Fibroblast of lung (primary cell): ENCODE results near the gene XYLT2.

Experiments used
- EZH2 ChIP-seq: IDR thresholded peaks from 2 replicates; pipeline ENCODE4 v1.5.1; 2012; ENCODE audit warnings: low read length, control low read depth, mild to moderate bottlenecking; ENCODE audit errors: missing control alignments
- TF ChIP-seq, protein P1 (sequence below), 2 donors: IDR thresholded peaks in 1 of 2; conservative IDR thresholded peaks in 1 of 2; 1 replicate in 1 of 2; 2 replicates in 1 of 2; pipeline ENCODE4 v1.5.1; 2011 to 2012; ENCODE audit warnings: low read length in 2 of 2, control low read depth in 1 of 2, inconsistent platforms in 1 of 2, low read depth in 1 of 2, mild to moderate bottlenecking in 1 of 2

- TF ChIP-seq, protein P1, sequence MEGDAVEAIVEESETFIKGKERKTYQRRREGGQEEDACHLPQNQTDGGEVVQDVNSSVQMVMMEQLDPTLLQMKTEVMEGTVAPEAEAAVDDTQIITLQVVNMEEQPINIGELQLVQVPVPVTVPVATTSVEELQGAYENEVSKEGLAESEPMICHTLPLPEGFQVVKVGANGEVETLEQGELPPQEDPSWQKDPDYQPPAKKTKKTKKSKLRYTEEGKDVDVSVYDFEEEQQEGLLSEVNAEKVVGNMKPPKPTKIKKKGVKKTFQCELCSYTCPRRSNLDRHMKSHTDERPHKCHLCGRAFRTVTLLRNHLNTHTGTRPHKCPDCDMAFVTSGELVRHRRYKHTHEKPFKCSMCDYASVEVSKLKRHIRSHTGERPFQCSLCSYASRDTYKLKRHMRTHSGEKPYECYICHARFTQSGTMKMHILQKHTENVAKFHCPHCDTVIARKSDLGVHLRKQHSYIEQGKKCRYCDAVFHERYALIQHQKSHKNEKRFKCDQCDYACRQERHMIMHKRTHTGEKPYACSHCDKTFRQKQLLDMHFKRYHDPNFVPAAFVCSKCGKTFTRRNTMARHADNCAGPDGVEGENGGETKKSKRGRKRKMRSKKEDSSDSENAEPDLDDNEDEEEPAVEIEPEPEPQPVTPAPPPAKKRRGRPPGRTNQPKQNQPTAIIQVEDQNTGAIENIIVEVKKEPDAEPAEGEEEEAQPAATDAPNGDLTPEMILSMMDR (conservative IDR thresholded peaks at IDR 0.05 in 1 of 2, IDR thresholded peaks at IDR 0.05 in 1 of 2; ENCODE audit: low read depth in 1 of 2, low read length in 2 of 2) = no peak
- TF ChIP-seq EZH2 = no peak
Measured at GRCh38 chr17:50298018-50298417, 47.9 kb upstream of the XYLT2 start.
